ENCODE data around the gene SAA1. TPM values are rescaled to one million over a fixed set of nuclear protein-coding genes. Genes with fewer than 3 reads are reported as not detected.

SAA1 gene
- total and polyA plus RNA-seq, 9 of the 15 experiments (the other 6 are each of a cell fraction or from before 2014, with no cell fraction given) = 6.3 TPM; not detected in 8

GRCh38 chr11:18294862-18295261, 28.8 kb downstream of the SAA1 start:
- Histone ChIP-seq H3K9me3 (replicated peaks; ENCODE audit: control insufficient read depth, insufficient read depth, low read depth, low read length) (no peaks in the 10 kb centered on the region), H3K9ac (ENCODE audit: insufficient read depth in 1 of 2, low read depth in 2 of 2, low read length in 2 of 2) (no peak overlapping the region), H3K27me3 (ENCODE audit: control insufficient read depth in 2 of 2, insufficient read depth in 2 of 2, low read length in 2 of 2) (no peaks in the 10 kb centered on the region), H3K27ac (ENCODE audit: extremely low read depth, low read depth, low read length) (no peak overlapping the region), H3K36me3 (ENCODE audit: control insufficient read depth, insufficient read depth, low read length) (peaks cover 87% of the 10 kb centered on the region), H3K9me1 (ENCODE audit: control insufficient read depth, insufficient read depth, low read length) (no peaks in the 10 kb centered on the region), H3K79me2 (ENCODE audit: control insufficient read depth, insufficient read depth, low read length) (no peaks in the 10 kb centered on the region), H3K4me2 (ENCODE audit: insufficient read depth, low read length) (no peak overlapping the region), H2AFZ (ENCODE audit: low read depth, low read length) (no peak overlapping the region), H3K4me3 (no peak overlapping the region), H4K20me1 (replicated peaks; ENCODE audit: control insufficient read depth, insufficient read depth, low read length) (no peaks in the 10 kb centered on the region), H3K4me1 (replicated peaks in 1 of 2; ENCODE audit: control insufficient read depth in 2 of 2, insufficient read depth in 2 of 2, low read length in 2 of 2) (no peaks in the 10 kb centered on the region)
- intact Hi-C loops (cut with micrococcal nuclease) = no loop called here
- ChIA-PET POLR2A (interaction anchor here (0.6 to 1.2 kb wide), 3 partner anchors 8 to 184 kb away, joined by 3 read pairs; partner anchors contain the start of gene LDHA), CTCF (ENCODE audit: low intra/inter-chr PET ratio) (no interaction called here)
- DNase-seq (ENCODE audit: extremely low read depth in 1 of 4, low spot score in 3 of 4) = no peak
- no peak for FAIRE-seq
- in situ Hi-C loops (cut with MboI) = no loop called here
- BruUV-seq (replicated peaks) = no TSS peak
- no peak for TF ChIP-seq XRCC5 (IDR thresholded peaks at IDR 0.05; ENCODE audit: low read depth, low read length)
- no peak for TF ChIP-seq MTA2 (IDR thresholded peaks at IDR 0.05; ENCODE audit: low read depth)
- no peak for TF ChIP-seq RFX1 (IDR thresholded peaks at IDR 0.05)
- no peak for TF ChIP-seq NCOR1 (IDR thresholded peaks at IDR 0.05)
- no peak for TF ChIP-seq ZNF644 (tag; IDR thresholded peaks at IDR 0.05; ENCODE audit: low read depth)
- TF ChIP-seq ZC3H8 (IDR thresholded peaks at IDR 0.05) = no peak
- no peak for TF ChIP-seq POLR2H (tag; IDR thresholded peaks at IDR 0.05; ENCODE audit: low read depth)
- TF ChIP-seq RCOR1 (IDR thresholded peaks at IDR 0.05; ENCODE audit: borderline replicate concordance in 1 of 2, low read depth in 2 of 2, low read length in 2 of 2) = no peak
- TF ChIP-seq HMGXB4 (CRISPR knock-in tag; IDR thresholded peaks at IDR 0.05) = no peak
- no peak for TF ChIP-seq ESRRA (IDR thresholded peaks at IDR 0.05; ENCODE audit: borderline replicate concordance, low read depth)
- no peak for TF ChIP-seq ZNF121 (CRISPR knock-in tag; conservative IDR thresholded peaks at IDR 0.05)
- TF ChIP-seq PHF21A (IDR thresholded peaks at IDR 0.05; ENCODE audit: borderline replicate concordance, low read depth) = no peak
- TF ChIP-seq SIRT6 (IDR thresholded peaks at IDR 0.05; ENCODE audit: low read depth, low read length) = no peak
- no peak for TF ChIP-seq EP300 (IDR thresholded peaks at IDR 0.05; ENCODE audit: low read length)
- no peak for TF ChIP-seq HINFP (tag; conservative IDR thresholded peaks at IDR 0.05; ENCODE audit: low read depth)
- WGBS (ENCODE audit: insufficient coverage, low coverage, missing lambda C conversion rate) = 91% methylated on average over 5 of the region's 5 CpGs
- ATAC-seq = no peak

Measured in K562 (cell line).